Naive thymus-derived CD4-positive, alpha-beta T cell (primary cell): ENCODE results near the gene LRRC9. TPM values are rescaled to one million over a fixed set of nuclear protein-coding genes. Genes with fewer than 3 reads are reported as not detected.

ENCODE experiments used
- ATAC-seq: fragments of 150-1000 bp; cut with Tn5 transposase; 2 replicates; pipeline ENCODE4 v1.10.0; 2021; ENCODE audit warnings: mild to moderate bottlenecking, moderate library complexity
- CTCF ChIA-PET: fragments of 350-600 bp; sonication (Branson Sonifier 250); formaldehyde crosslinking; loops from one replicate; lab custom pipeline; 2021; ENCODE audit warnings: antibody characterized with exemption; lab: Charles Lee
- POLR2A ChIA-PET: fragments of 350-600 bp; sonication (Branson Sonifier 250); formaldehyde crosslinking; loops from one replicate; lab custom pipeline; 2021; ENCODE audit warnings: antibody characterized with exemption, inconsistent platforms; lab: Charles Lee
- DNase-seq, 9 donors: peaks; one replicate each; pipeline versions ENCODE4 v3.0.0 to v3.0.0-alpha.2; 2020 to 2022; ENCODE audit warnings: mixed read lengths in 1 of 9
- H3K27ac ChIP-seq: one replicate; pipeline ENCODE4 v1.7.0; 2013; ENCODE audit warnings: mild to moderate bottlenecking, low read depth, low read length, moderate library complexity
- H3K27me3 ChIP-seq, 2 donors: one replicate each; pipeline ENCODE4 v1.7.0; 2013; ENCODE audit warnings: low read length in 2 of 2, mild to moderate bottlenecking in 2 of 2, moderate library complexity in 2 of 2; ENCODE audit not compliant: control insufficient read depth in 2 of 2, insufficient read depth in 2 of 2
- H3K36me3 ChIP-seq, 3 experiments: 1 replicate in 2 of 3; 2 replicates in 1 of 3; pipeline ENCODE4 v1.7.0; 2013; ENCODE audit warnings: low read length in 3 of 3, mild to moderate bottlenecking in 3 of 3, moderate library complexity in 1 of 3; ENCODE audit not compliant: insufficient read depth in 3 of 3, control insufficient read depth in 2 of 3
- H3K4me1 ChIP-seq, 2 donors: one replicate each; pipeline ENCODE4 v1.7.0; 2013; ENCODE audit warnings: low read length in 2 of 2, mild to moderate bottlenecking in 2 of 2, moderate library complexity in 1 of 2; ENCODE audit not compliant: control insufficient read depth in 2 of 2, insufficient read depth in 2 of 2
- H3K4me3 ChIP-seq: 2 replicates; pipeline ENCODE4 v1.7.0; 2013; ENCODE audit warnings: mild to moderate bottlenecking, low read length
- H3K9me3 ChIP-seq, 3 experiments: 1 replicate in 2 of 3; 2 replicates in 1 of 3; pipeline ENCODE4 v1.7.0; 2013; ENCODE audit warnings: low read length in 3 of 3; ENCODE audit not compliant: control insufficient read depth in 2 of 3
- H3K27ac Mint-ChIP-seq, 9 donors: one replicate each; pipeline ENCODE4 v1.8.0; 2020 to 2022; ENCODE audit warnings: mixed read lengths in 9 of 9, mild to moderate bottlenecking in 8 of 9, moderate library complexity in 5 of 9, inconsistent platforms in 2 of 9
- H3K27me3 Mint-ChIP-seq, 5 donors: one replicate each; pipeline ENCODE4 v1.8.0; 2021 to 2022; ENCODE audit warnings: mixed read lengths in 5 of 5, mild to moderate bottlenecking in 1 of 5
- H3K36me3 Mint-ChIP-seq, 5 donors: one replicate each; pipeline ENCODE4 v1.8.0; 2020 to 2022; ENCODE audit warnings: mixed read lengths in 5 of 5, mild to moderate bottlenecking in 3 of 5, inconsistent platforms in 1 of 5
- H3K4me1 Mint-ChIP-seq, 7 donors: one replicate each; pipeline ENCODE4 v1.8.0; 2020 to 2022; ENCODE audit warnings: mixed read lengths in 7 of 7, mild to moderate bottlenecking in 3 of 7, inconsistent platforms in 1 of 7
- H3K4me3 Mint-ChIP-seq, 10 donors: one replicate each; pipeline ENCODE4 v1.8.0; 2020 to 2022; ENCODE audit warnings: mild to moderate bottlenecking in 10 of 10, mixed read lengths in 10 of 10, moderate library complexity in 6 of 10, inconsistent platforms in 2 of 10
- H3K9me3 Mint-ChIP-seq, 11 donors: one replicate each; pipeline ENCODE4 v1.8.0; 2020 to 2022; ENCODE audit warnings: mixed read lengths in 11 of 11, mild to moderate bottlenecking in 4 of 11, inconsistent platforms in 1 of 11, moderate library complexity in 1 of 11
- intact Hi-C, 2 donors: fragments of 100-400 bp; cut with micrococcal nuclease; formaldehyde crosslinking; loops; one replicate each; pipeline ENCODE4 v1.15.1; 2023
- polyA plus RNA-seq, 2 donors: library from polyadenylated mRNA; unstranded; fragments of 300-500 nt; fragmentation: Illumina TruSeq; gene quantifications; one replicate each; pipeline ENCODE4 v1.2.3, GENCODE V29; 2021
- total RNA-seq, 6 experiments: library from RNA in 5 of 6; stranded (reverse) in 5 of 6; gene quantifications; 1 replicate in 5 of 6; 2 replicates in 1 of 6; pipeline ENCODE4 v1.2.3 and lab custom pipeline; 2021 to 2026

Gene LRRC9
- total and polyA plus RNA-seq, 7 experiments from 2014 or later: not detected

GRCh38 chr14:59964251-59965007, 44.5 kb downstream of the LRRC9 start:
- no peaks in the 10 kb centered on the region for H3K36me3 ChIP-seq
- no peaks in the 10 kb centered on the region for H3K9me3 ChIP-seq
- ATAC-seq: peak; percentile 44
- POLR2A ChIA-PET: interaction anchor here (0.7 to 1.2 kb wide), 5 partner anchors 201 to 285 kb away, joined by 3 to 5 read pairs (median 3); partner anchors contain the start of genes DHRS7 and PPM1A
- H3K27me3 ChIP-seq: no peaks in the 10 kb centered on the region
- H3K4me3 ChIP-seq: no peak overlapping the region
- H3K36me3 Mint-ChIP-seq: peaks cover 0 to 5% (median 0%) of the 10 kb centered on the region in 5 donors
- peaks cover 0 to 5% (median 0%) of the 10 kb centered on the region in 11 donors for H3K9me3 Mint-ChIP-seq
- H3K27me3 Mint-ChIP-seq: peaks cover 0 to 15% (median 5%) of the 10 kb centered on the region in 5 donors
- intact Hi-C loops: loop anchor here (1.0 to 10.0 kb wide), 11 partner anchors 100 to 1018 kb away; partner anchors contain the start of genes PCNX4 (in 2 of the 2), DHRS7 (in 1 of the 2), JKAMP (in 1 of the 2) and L3HYPDH (in 1 of the 2)
- peak overlapping the region; percentile 77 to 95 (median 88) for H3K4me3 Mint-ChIP-seq
- peak overlapping the region in 8 of 9 donors; percentile 40 to 99 (median 88) for H3K27ac Mint-ChIP-seq
- CTCF ChIA-PET: interaction anchor here (0.6 to 7.1 kb wide), 18 partner anchors 8 to 713 kb away, joined by 3 to 145 read pairs (median 3); partner anchors contain the start of gene PCNX4
- peak in 6 of 9 donors; percentile 6 to 38 (median 20) for DNase-seq
- H3K4me1 ChIP-seq: no peaks in the 10 kb centered on the region
- peaks cover 3 to 14% (median 10%) of the 10 kb centered on the region in 7 donors for H3K4me1 Mint-ChIP-seq
- H3K27ac ChIP-seq: no peak overlapping the region

- Mint-ChIP-seq H3K9me3 (no peaks in the 10 kb centered on the region), H3K4me1 (peaks cover 3 to 12% (median 9%) of the 10 kb centered on the region in 7 donors), H3K4me3 (no peak overlapping the region), H3K36me3 (no peaks in the 10 kb centered on the region), H3K27me3 (peaks cover 0 to 28% (median 14%) of the 10 kb centered on the region in 5 donors), H3K27ac (no peak overlapping the region)
- no peaks in the 10 kb centered on the region for H3K4me1 ChIP-seq
- no peak overlapping the region for H3K4me3 ChIP-seq
- ChIA-PET POLR2A (no interaction called here), CTCF (no interaction called here)
- no peaks in the 10 kb centered on the region for H3K36me3 ChIP-seq
- intact Hi-C loops: loop anchor here in 1 of 2 donors (5.0 to 10.0 kb wide), 2 partner anchors 485 to 1013 kb away; partner anchors contain the start of genes JKAMP, L3HYPDH, SLC38A6 and TRMT5
- H3K9me3 ChIP-seq: no peaks in the 10 kb centered on the region
- H3K27me3 ChIP-seq: no peaks in the 10 kb centered on the region
- no peak overlapping the region for H3K27ac ChIP-seq
- DNase-seq: no peak
- no peak for ATAC-seq
These were observed 49.4 kb downstream of the LRRC9 start for GRCh38 chr14:59969319-59969718.

GRCh38 chr14:59981564-59981963, 61.6 kb downstream of the LRRC9 start:
- Mint-ChIP-seq H3K27me3 (peaks cover 0 to 6% (median 0%) of the 10 kb centered on the region in 5 donors), H3K4me3 (no peak overlapping the region), H3K9me3 (no peaks in the 10 kb centered on the region), H3K4me1 (peaks cover 0 to 4% (median 0%) of the 10 kb centered on the region in 7 donors), H3K27ac (no peak overlapping the region), H3K36me3 (no peaks in the 10 kb centered on the region)
- ChIA-PET CTCF (interaction anchor here (0.6 kb wide), 1 partner anchor 643 kb away, joined by 3 read pairs; no protein-coding TSS in a partner anchor), POLR2A (no interaction called here)
- intact Hi-C loops: no loop called here
- Histone ChIP-seq H3K36me3 (no peaks in the 10 kb centered on the region), H3K4me3 (no peak overlapping the region), H3K9me3 (no peaks in the 10 kb centered on the region), H3K27me3 (no peaks in the 10 kb centered on the region), H3K4me1 (no peaks in the 10 kb centered on the region), H3K27ac (no peak overlapping the region)
- DNase-seq (no peak), ATAC-seq (no peak)

- no peaks in the 10 kb centered on the region for H3K4me1 ChIP-seq
- POLR2A ChIA-PET: no interaction called here
- H3K4me3 ChIP-seq: no peak overlapping the region
- Mint-ChIP-seq H3K4me3 (no peak overlapping the region), H3K27ac (no peak overlapping the region), H3K27me3 (peaks cover 0 to 6% (median 0%) of the 10 kb centered on the region in 5 donors), H3K9me3 (no peaks in the 10 kb centered on the region), H3K4me1 (peaks cover 0 to 4% (median 0%) of the 10 kb centered on the region in 7 donors), H3K36me3 (no peaks in the 10 kb centered on the region)
- H3K9me3 ChIP-seq: no peaks in the 10 kb centered on the region
- no peaks in the 10 kb centered on the region for H3K27me3 ChIP-seq
- no peaks in the 10 kb centered on the region for H3K36me3 ChIP-seq
- intact Hi-C loops: no loop called here
- no peak for DNase-seq
- no peak for ATAC-seq
- H3K27ac ChIP-seq: no peak overlapping the region
- CTCF ChIA-PET: no interaction called here
These were observed 63.1 kb downstream of the LRRC9 start for GRCh38 chr14:59983048-59983447.

GRCh38 chr14:59986556-59987059, 66.7 kb downstream of the LRRC9 start:
- peaks cover 0 to 7% (median 0%) of the 10 kb centered on the region in 11 donors for H3K9me3 Mint-ChIP-seq
- intact Hi-C loops: no loop called here
- DNase-seq (no peak), ATAC-seq (no peak)
- no peaks in the 10 kb centered on the region for H3K9me3 ChIP-seq
- no peaks in the 10 kb centered on the region for H3K36me3 ChIP-seq
- H3K4me1 ChIP-seq: no peaks in the 10 kb centered on the region
- peaks cover 0 to 6% (median 0%) of the 10 kb centered on the region in 5 donors for H3K36me3 Mint-ChIP-seq
- ChIA-PET CTCF (no interaction called here), POLR2A (no interaction called here)
- no peak overlapping the region for H3K4me3 ChIP-seq
- peaks cover 0 to 7% (median 7%) of the 10 kb centered on the region in 5 donors for H3K27me3 Mint-ChIP-seq
- H3K27me3 ChIP-seq: no peaks in the 10 kb centered on the region
- H3K4me3 Mint-ChIP-seq: no peak overlapping the region
- peaks cover 0 to 4% (median 0%) of the 10 kb centered on the region in 7 donors for H3K4me1 Mint-ChIP-seq
- no peak overlapping the region for H3K27ac ChIP-seq
- H3K27ac Mint-ChIP-seq: no peak overlapping the region

- Histone ChIP-seq H3K4me1 (no peaks in the 10 kb centered on the region), H3K9me3 (no peaks in the 10 kb centered on the region), H3K27ac (no peak overlapping the region), H3K4me3 (no peak overlapping the region), H3K27me3 (no peaks in the 10 kb centered on the region), H3K36me3 (no peaks in the 10 kb centered on the region)
- DNase-seq: no peak
- Mint-ChIP-seq H3K27ac (no peak overlapping the region), H3K36me3 (peaks cover 0 to 3% (median 0%) of the 10 kb centered on the region in 5 donors), H3K4me3 (no peak overlapping the region), H3K4me1 (no peaks in the 10 kb centered on the region), H3K9me3 (peaks cover 0 to 1% (median 0%) of the 10 kb centered on the region in 11 donors), H3K27me3 (peaks cover 0 to 4% (median 0%) of the 10 kb centered on the region in 5 donors)
- ChIA-PET CTCF (no interaction called here), POLR2A (no interaction called here)
- no peak for ATAC-seq
- intact Hi-C loops: no loop called here
These were observed 77.5 kb downstream of the LRRC9 start for GRCh38 chr14:59997449-59997848.
